Liver (tissue), 9 donors: Measurements from ENCODE around the gene INO80. TPM values are rescaled to one million over a fixed set of nuclear protein-coding genes. Genes with fewer than 3 reads are reported as not detected.

Experiments
- DNase-seq: peaks from one replicate; pipeline ENCODE4 v3.0.0-alpha.2; 2017; ENCODE audit warnings: low spot score
- H3K27ac ChIP-seq, 2 donors: one replicate each; pipeline ENCODE4 v1.7.0; 2013; ENCODE audit warnings: inconsistent platforms in 2 of 2, low read length in 2 of 2, control low read depth in 1 of 2, low read depth in 1 of 2, mild to moderate bottlenecking in 1 of 2
- H3K27me3 ChIP-seq, 4 donors: one replicate each; pipeline versions ENCODE4 v1.6.1 to v1.7.0; 2013; ENCODE audit warnings: low read length in 3 of 4, inconsistent platforms in 1 of 4, mild to moderate bottlenecking in 1 of 4, moderate library complexity in 1 of 4; ENCODE audit not compliant: control insufficient read depth in 4 of 4, insufficient read depth in 4 of 4
- H3K36me3 ChIP-seq, 4 donors: one replicate each; pipeline versions ENCODE4 v1.6.1 to v1.7.0; 2013; ENCODE audit warnings: low read length in 3 of 4, mild to moderate bottlenecking in 3 of 4, low read depth in 1 of 4, moderate library complexity in 1 of 4; ENCODE audit not compliant: control insufficient read depth in 4 of 4, insufficient read depth in 3 of 4
- H3K4me1 ChIP-seq, 4 donors: one replicate each; pipeline versions ENCODE4 v1.6.1 to v1.7.0; 2013; ENCODE audit warnings: low read length in 3 of 4, mild to moderate bottlenecking in 3 of 4, moderate library complexity in 1 of 4; ENCODE audit not compliant: control insufficient read depth in 4 of 4, insufficient read depth in 4 of 4
- H3K4me3 ChIP-seq, 3 donors: one replicate each; pipeline versions ENCODE4 v1.6.1 to v1.7.0; 2013; ENCODE audit warnings: low read length in 3 of 3, control low read depth in 1 of 3, low read depth in 1 of 3, mild to moderate bottlenecking in 1 of 3
- H3K9ac ChIP-seq, 2 donors: one replicate each; pipeline ENCODE4 v1.7.0; 2013; ENCODE audit warnings: low read length in 2 of 2, mild to moderate bottlenecking in 2 of 2, moderate library complexity in 2 of 2, control low read depth in 1 of 2, low read depth in 1 of 2
- H3K9me3 ChIP-seq, 4 donors: one replicate each; pipeline versions ENCODE4 v1.6.1 to v1.7.0; 2013; ENCODE audit warnings: low read length in 3 of 4; ENCODE audit not compliant: control insufficient read depth in 4 of 4
- EGR1 ChIP-seq, 2 donors: IDR thresholded peaks; 2 replicates each; pipeline ENCODE4 v1.6.1; 2016 to 2018; ENCODE audit warnings: antibody characterized with exemption in 2 of 2, low read depth in 2 of 2
- FOXA1 ChIP-seq: IDR thresholded peaks from 2 replicates; pipeline ENCODE4 v1.6.1; 2016; ENCODE audit warnings: antibody characterized with exemption
- FOXA2 ChIP-seq: IDR thresholded peaks from 2 replicates; pipeline ENCODE4 v1.6.1; 2016; ENCODE audit warnings: antibody characterized with exemption
- GABPA ChIP-seq, 2 donors: IDR thresholded peaks in 1 of 2; conservative IDR thresholded peaks in 1 of 2; 2 replicates each; pipeline ENCODE4 v1.6.1; 2016; ENCODE audit warnings: antibody characterized with exemption in 2 of 2, mild to moderate bottlenecking in 1 of 2, moderate library complexity in 1 of 2
- HNF4A ChIP-seq, 2 donors: conservative IDR thresholded peaks; 2 replicates each; pipeline ENCODE4 v1.6.1; 2016; ENCODE audit warnings: antibody characterized with exemption in 2 of 2, mild to moderate bottlenecking in 2 of 2
- HNF4G ChIP-seq: IDR thresholded peaks from 2 replicates; pipeline ENCODE4 v1.6.1; 2016; ENCODE audit warnings: antibody characterized with exemption
- JUND ChIP-seq, 2 donors: IDR thresholded peaks; 2 replicates each; pipeline ENCODE4 v1.6.1; 2016; ENCODE audit warnings: antibody characterized with exemption in 2 of 2
- NR2F2 ChIP-seq: IDR thresholded peaks from 2 replicates; pipeline ENCODE4 v1.6.1; 2016; ENCODE audit warnings: antibody characterized with exemption
- RAD21 ChIP-seq, 2 donors: IDR thresholded peaks; 2 replicates each; pipeline ENCODE4 v1.6.1; 2016; ENCODE audit warnings: antibody characterized with exemption in 2 of 2, mild to moderate bottlenecking in 2 of 2
- RXRA ChIP-seq, 2 donors: IDR thresholded peaks; 2 replicates each; pipeline ENCODE4 v1.6.1; 2017 to 2018; ENCODE audit warnings: antibody characterized with exemption in 2 of 2, mild to moderate bottlenecking in 1 of 2
- SP1 ChIP-seq: IDR thresholded peaks from 2 replicates; pipeline ENCODE4 v1.6.1; 2018; ENCODE audit warnings: antibody characterized with exemption, mild to moderate bottlenecking
- TAF1 ChIP-seq: conservative IDR thresholded peaks from 2 replicates; pipeline ENCODE4 v1.6.1; 2016; ENCODE audit warnings: antibody characterized with exemption, mild to moderate bottlenecking
- YY1 ChIP-seq: IDR thresholded peaks from 2 replicates; pipeline ENCODE4 v1.6.1; 2016; ENCODE audit warnings: antibody characterized with exemption, mild to moderate bottlenecking
- ZBTB33 ChIP-seq: IDR thresholded peaks from 2 replicates; pipeline ENCODE4 v1.6.1; 2016; ENCODE audit warnings: antibody characterized with exemption
- WGBS: extraction: QIAGEN DNeasy Blood & Tissue Kit; methylation state at CpG from one replicate; pipeline ENCODE4 v1.1.7; 2013; 5-methylcytosine and 5-hydroxymethylcytosine counted together
- polyA plus RNA-seq, 2 donors: library from polyadenylated mRNA; stranded (reverse) in 1 of 2; unstranded in 1 of 2; fragments of 200-250 nt in 1 of 2; fragments of >200 nt in 1 of 2; fragmentation: Nextera tagmentation in 1 of 2; extraction: Ambion mirVana in 1 of 2; gene quantifications; one replicate each; pipeline versions ENCODE4 v1.2.1 to v1.2.3, GENCODE V29; 2013 to 2015
- total RNA-seq, 2 donors: library from RNA; depleted of rRNA; stranded (reverse); fragments of >200 nt; gene quantifications; one replicate each; pipeline ENCODE4 v1.2.3, GENCODE V29; 2014
- TF ChIP-seq, protein P1 (sequence below): IDR thresholded peaks from 2 replicates; pipeline ENCODE4 v1.6.1; 2016; ENCODE audit warnings: antibody characterized with exemption
- TF ChIP-seq, protein P2 (sequence below): IDR thresholded peaks from 2 replicates; pipeline ENCODE4 v1.6.1; 2016; ENCODE audit warnings: antibody characterized with exemption
- TF ChIP-seq, protein P3 (sequence below): IDR thresholded peaks from 2 replicates; pipeline ENCODE4 v1.6.1; 2016; ENCODE audit warnings: antibody characterized with exemption, mild to moderate bottlenecking
- TF ChIP-seq, protein P4 (sequence below): fragments of 150-350 bp; IDR thresholded peaks from 2 replicates; pipeline ENCODE4 v1.5.1; 2017; ENCODE audit warnings: improper control_type of control experiment, low read depth, low read length; ENCODE audit not compliant: missing input control
- donor health status: healthy.
- donor health status: healthy.
- donor health status: healthy.
- donor health status: healthy.
- donor health status: healthy.

The INO80 gene
- total and polyA plus RNA-seq, 4 donors: 3.2 to 19.7 (median 9.4) TPM

DNA sequence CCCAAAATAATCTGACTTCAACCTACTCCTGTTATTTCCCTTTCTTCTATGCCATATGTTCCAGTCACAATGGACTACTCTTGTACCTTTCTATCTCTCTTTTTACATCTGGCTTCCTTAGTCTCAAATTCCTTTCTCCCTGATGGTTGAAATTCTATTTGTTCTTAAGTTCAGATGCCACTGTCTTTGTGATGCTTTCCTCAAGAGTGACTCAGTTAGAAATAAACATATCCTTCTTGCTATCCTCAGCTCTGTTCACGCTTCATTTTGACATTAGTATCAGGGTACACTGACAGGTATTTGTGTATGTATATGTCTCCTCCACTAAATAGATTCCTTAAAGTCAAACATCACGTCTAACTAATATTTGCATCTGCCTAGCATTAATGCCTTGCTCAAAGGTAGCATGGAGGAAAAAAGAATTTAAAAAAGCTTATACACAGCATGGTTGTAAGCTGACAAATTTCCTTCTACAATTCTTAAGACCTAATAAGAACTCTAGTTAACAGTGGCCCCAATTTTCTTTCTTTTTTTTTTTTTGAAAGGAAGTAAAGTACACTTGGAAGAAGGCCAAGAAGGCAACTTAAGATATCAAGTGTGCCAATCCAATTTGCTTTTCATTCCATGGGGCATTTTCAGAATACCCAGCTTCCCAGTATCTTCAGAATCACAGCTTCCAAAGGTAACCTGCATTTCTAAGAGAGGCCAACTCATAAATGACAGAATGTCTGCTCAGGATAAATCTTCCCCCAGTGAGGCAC is 104.8 kb downstream of the INO80 start:
- no peak overlapping the region for H3K9ac ChIP-seq
- H3K36me3 ChIP-seq: peaks cover 3 to 8% (median 4%) of the 10 kb centered on the region in 4 donors
- WGBS: 88% methylated on average over 2 of the region's 2 CpGs
- no peak overlapping the region for H3K27ac ChIP-seq
- peaks cover 2 to 24% (median 10%) of the 10 kb centered on the region in 4 donors for H3K4me1 ChIP-seq
- DNase-seq: no peak
- TF ChIP-seq JUND (IDR thresholded peaks at IDR 0.05): no peak
- no peak for TF ChIP-seq ZBTB33
- no peak for TF ChIP-seq EGR1 (IDR thresholded peaks at IDR 0.05; ENCODE audit: low read depth in 2 of 2)
- TF ChIP-seq, protein P1, sequence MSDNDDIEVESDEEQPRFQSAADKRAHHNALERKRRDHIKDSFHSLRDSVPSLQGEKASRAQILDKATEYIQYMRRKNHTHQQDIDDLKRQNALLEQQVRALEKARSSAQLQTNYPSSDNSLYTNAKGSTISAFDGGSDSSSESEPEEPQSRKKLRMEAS: no peak
- TF ChIP-seq, protein P2, sequence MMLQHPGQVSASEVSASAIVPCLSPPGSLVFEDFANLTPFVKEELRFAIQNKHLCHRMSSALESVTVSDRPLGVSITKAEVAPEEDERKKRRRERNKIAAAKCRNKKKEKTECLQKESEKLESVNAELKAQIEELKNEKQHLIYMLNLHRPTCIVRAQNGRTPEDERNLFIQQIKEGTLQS: no peak
- TF ChIP-seq FOXA2: no peak
- no peak for TF ChIP-seq NR2F2
- TF ChIP-seq RXRA (IDR thresholded peaks at IDR 0.05): no peak
- TF ChIP-seq YY1: no peak
- TF ChIP-seq, protein P3, sequence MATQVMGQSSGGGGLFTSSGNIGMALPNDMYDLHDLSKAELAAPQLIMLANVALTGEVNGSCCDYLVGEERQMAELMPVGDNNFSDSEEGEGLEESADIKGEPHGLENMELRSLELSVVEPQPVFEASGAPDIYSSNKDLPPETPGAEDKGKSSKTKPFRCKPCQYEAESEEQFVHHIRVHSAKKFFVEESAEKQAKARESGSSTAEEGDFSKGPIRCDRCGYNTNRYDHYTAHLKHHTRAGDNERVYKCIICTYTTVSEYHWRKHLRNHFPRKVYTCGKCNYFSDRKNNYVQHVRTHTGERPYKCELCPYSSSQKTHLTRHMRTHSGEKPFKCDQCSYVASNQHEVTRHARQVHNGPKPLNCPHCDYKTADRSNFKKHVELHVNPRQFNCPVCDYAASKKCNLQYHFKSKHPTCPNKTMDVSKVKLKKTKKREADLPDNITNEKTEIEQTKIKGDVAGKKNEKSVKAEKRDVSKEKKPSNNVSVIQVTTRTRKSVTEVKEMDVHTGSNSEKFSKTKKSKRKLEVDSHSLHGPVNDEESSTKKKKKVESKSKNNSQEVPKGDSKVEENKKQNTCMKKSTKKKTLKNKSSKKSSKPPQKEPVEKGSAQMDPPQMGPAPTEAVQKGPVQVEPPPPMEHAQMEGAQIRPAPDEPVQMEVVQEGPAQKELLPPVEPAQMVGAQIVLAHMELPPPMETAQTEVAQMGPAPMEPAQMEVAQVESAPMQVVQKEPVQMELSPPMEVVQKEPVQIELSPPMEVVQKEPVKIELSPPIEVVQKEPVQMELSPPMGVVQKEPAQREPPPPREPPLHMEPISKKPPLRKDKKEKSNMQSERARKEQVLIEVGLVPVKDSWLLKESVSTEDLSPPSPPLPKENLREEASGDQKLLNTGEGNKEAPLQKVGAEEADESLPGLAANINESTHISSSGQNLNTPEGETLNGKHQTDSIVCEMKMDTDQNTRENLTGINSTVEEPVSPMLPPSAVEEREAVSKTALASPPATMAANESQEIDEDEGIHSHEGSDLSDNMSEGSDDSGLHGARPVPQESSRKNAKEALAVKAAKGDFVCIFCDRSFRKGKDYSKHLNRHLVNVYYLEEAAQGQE: no peak
- TF ChIP-seq HNF4A (conservative IDR thresholded peaks at IDR 0.05): no peak
- TF ChIP-seq FOXA1: no peak
- no peak for TF ChIP-seq TAF1
- TF ChIP-seq, protein P4, sequence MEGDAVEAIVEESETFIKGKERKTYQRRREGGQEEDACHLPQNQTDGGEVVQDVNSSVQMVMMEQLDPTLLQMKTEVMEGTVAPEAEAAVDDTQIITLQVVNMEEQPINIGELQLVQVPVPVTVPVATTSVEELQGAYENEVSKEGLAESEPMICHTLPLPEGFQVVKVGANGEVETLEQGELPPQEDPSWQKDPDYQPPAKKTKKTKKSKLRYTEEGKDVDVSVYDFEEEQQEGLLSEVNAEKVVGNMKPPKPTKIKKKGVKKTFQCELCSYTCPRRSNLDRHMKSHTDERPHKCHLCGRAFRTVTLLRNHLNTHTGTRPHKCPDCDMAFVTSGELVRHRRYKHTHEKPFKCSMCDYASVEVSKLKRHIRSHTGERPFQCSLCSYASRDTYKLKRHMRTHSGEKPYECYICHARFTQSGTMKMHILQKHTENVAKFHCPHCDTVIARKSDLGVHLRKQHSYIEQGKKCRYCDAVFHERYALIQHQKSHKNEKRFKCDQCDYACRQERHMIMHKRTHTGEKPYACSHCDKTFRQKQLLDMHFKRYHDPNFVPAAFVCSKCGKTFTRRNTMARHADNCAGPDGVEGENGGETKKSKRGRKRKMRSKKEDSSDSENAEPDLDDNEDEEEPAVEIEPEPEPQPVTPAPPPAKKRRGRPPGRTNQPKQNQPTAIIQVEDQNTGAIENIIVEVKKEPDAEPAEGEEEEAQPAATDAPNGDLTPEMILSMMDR: no peak
- no peak for TF ChIP-seq HNF4G
- TF ChIP-seq RAD21 (IDR thresholded peaks at IDR 0.05): no peak
- TF ChIP-seq GABPA (IDR thresholded peaks at IDR 0.05 in 1 of 2, conservative IDR thresholded peaks at IDR 0.05 in 1 of 2): no peak
- no peak for TF ChIP-seq SP1
- no peaks in the 10 kb centered on the region for H3K27me3 ChIP-seq
- H3K4me3 ChIP-seq: no peak overlapping the region
- no peaks in the 10 kb centered on the region for H3K9me3 ChIP-seq
